ENCODE results near the gene DNAJB6.
"Not testable (repeated sequence)": the region's sequence is repeated elsewhere in the genome, so short reads cannot be mapped to it uniquely, and the experiment has no call there.

DNAJB6 gene

DNA sequence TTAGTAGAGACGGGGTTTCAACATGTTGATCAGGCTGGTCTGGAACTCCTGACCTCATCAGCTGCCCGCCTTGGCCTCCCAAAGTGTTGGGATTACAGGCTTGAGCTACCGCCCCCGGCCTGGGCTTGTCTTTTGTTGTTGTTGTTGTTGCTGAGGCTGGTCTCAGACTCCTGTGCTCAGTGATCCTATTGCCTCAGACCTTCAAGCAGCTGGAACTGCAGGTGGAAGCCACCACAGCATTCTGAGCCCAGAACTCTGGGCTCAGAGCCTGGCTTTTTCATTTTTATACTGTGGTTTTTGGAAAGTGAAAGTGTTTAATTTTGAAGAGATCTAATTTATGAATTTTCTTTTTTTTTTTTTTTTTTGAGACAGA is 16.2 kb upstream of the DNAJB6 start:
- Histone ChIP-seq H3K36me3 (ENCODE audit: control insufficient read depth in 5 of 5, insufficient read depth in 5 of 5, low read length in 5 of 5) (no peaks in the 10 kb centered on the region), H3K27ac (ENCODE audit: low read depth, low read length) (no peak overlapping the region), H3K27me3 (ENCODE audit: control insufficient read depth in 5 of 5, insufficient read depth in 4 of 5, low read length in 5 of 5) (no peaks in the 10 kb centered on the region), H3K4me1 (ENCODE audit: control insufficient read depth in 5 of 5, insufficient read depth in 5 of 5, low read length in 5 of 5) (peaks cover 0 to 2% (median 0%) of the 10 kb centered on the region in 5 donors), H3K9me3 (ENCODE audit: control insufficient read depth in 5 of 5, low read length in 5 of 5) (no peaks in the 10 kb centered on the region), H3K4me3 (ENCODE audit: low read depth in 1 of 5, low read length in 5 of 5) (no peak overlapping the region), H3K9ac (ENCODE audit: low read length in 5 of 5) (no peak overlapping the region)

DNA sequence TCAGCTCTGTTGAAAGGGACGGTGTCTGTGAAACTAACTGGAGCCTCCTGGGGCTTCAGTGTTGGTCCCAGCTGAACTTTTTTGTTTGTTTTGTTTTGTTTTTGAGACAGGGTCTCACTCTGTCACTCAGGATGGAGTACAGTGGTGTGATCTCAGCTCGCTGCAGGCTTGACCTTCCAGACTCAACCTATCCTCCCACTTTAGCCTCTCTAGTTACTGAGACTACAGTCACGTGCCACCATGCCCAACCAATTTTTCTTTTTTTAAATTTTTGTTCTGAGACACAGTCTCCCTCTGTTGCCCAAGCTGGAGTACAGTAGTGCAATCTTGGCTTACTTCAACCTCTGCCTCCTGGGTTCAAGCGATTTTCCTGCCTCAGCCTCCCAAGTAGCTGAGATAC is 13.4 kb upstream of the DNAJB6 start:
- Histone ChIP-seq H3K9ac (ENCODE audit: low read length in 5 of 5) (no peak overlapping the region), H3K4me1 (ENCODE audit: control insufficient read depth in 5 of 5, insufficient read depth in 5 of 5, low read length in 5 of 5) (peaks cover 0 to 2% (median 0%) of the 10 kb centered on the region in 5 donors), H3K36me3 (ENCODE audit: control insufficient read depth in 5 of 5, insufficient read depth in 5 of 5, low read length in 5 of 5) (no peaks in the 10 kb centered on the region), H3K27me3 (ENCODE audit: control insufficient read depth in 5 of 5, insufficient read depth in 4 of 5, low read length in 5 of 5) (no peaks in the 10 kb centered on the region), H3K9me3 (ENCODE audit: control insufficient read depth in 5 of 5, low read length in 5 of 5) (no peaks in the 10 kb centered on the region), H3K27ac (ENCODE audit: low read depth, low read length) (no peak overlapping the region), H3K4me3 (ENCODE audit: low read depth in 1 of 5, low read length in 5 of 5) (no peak overlapping the region)

DNA sequence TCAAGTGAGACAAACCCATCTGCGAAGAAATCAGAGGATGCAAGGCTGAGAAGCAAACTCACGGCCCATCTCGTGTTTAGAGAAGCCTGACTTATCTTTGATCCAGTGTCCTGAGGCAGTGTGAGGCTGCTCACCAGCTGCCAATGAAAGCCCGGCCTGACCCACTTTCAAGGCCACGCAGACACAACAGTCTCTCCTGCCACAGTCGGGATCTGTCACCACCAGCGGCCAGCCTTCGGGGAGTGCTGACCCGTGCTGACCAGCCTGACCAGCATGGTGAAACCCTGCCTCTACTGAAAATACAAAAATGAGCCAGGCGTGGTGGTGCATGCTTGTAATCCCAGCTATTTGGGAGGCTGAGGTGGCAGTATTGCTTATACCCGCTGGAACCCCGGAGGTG is 7.4 kb upstream of the DNAJB6 start:
- no peaks in the 10 kb centered on the region for H3K4me1 ChIP-seq (ENCODE audit: control insufficient read depth in 5 of 5, insufficient read depth in 5 of 5, low read length in 5 of 5)
- H3K27ac ChIP-seq (ENCODE audit: low read depth, low read length): no peak overlapping the region
- no peaks in the 10 kb centered on the region for H3K9me3 ChIP-seq (ENCODE audit: control insufficient read depth in 5 of 5, low read length in 5 of 5)
- H3K27me3 ChIP-seq (ENCODE audit: control insufficient read depth in 5 of 5, insufficient read depth in 4 of 5, low read length in 5 of 5): peaks cover 0 to 4% (median 0%) of the 10 kb centered on the region in 5 donors
- H3K9ac ChIP-seq (ENCODE audit: low read length in 5 of 5): no peak overlapping the region
- H3K4me3 ChIP-seq (ENCODE audit: low read depth in 1 of 5, low read length in 5 of 5): no peak overlapping the region
- no peaks in the 10 kb centered on the region for H3K36me3 ChIP-seq (ENCODE audit: control insufficient read depth in 5 of 5, insufficient read depth in 5 of 5, low read length in 5 of 5)

DNA sequence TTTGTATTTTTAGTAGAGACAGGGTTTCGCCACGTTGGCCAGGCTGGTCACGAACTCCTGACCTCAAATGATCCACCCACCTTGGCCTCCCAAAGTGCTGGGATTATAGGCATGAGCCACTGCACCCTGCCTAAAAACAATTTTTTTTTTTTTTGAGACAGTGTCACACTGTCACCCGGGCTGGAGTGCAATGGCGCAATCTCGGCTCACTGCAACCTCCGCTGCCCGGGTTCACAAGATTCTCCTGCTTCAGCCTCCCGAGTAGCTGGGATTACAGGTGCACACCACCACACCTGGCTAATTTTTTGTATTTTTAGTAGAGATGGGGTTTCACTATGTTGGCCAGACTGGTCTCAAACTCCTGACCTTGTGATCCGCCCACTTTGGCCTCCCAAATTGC is 6.2 kb upstream of the DNAJB6 start:
- not testable (repeated sequence) for H3K4me3 ChIP-seq (ENCODE audit: low read depth in 1 of 5, low read length in 5 of 5); H3K36me3 ChIP-seq (ENCODE audit: control insufficient read depth in 5 of 5, insufficient read depth in 5 of 5, low read length in 5 of 5); H3K27me3 ChIP-seq (ENCODE audit: control insufficient read depth in 5 of 5, insufficient read depth in 4 of 5, low read length in 5 of 5); H3K4me1 ChIP-seq (ENCODE audit: control insufficient read depth in 5 of 5, insufficient read depth in 5 of 5, low read length in 5 of 5); H3K9me3 ChIP-seq (ENCODE audit: control insufficient read depth in 5 of 5, low read length in 5 of 5); H3K27ac ChIP-seq (ENCODE audit: low read depth, low read length); H3K9ac ChIP-seq (ENCODE audit: low read length in 5 of 5)

DNA sequence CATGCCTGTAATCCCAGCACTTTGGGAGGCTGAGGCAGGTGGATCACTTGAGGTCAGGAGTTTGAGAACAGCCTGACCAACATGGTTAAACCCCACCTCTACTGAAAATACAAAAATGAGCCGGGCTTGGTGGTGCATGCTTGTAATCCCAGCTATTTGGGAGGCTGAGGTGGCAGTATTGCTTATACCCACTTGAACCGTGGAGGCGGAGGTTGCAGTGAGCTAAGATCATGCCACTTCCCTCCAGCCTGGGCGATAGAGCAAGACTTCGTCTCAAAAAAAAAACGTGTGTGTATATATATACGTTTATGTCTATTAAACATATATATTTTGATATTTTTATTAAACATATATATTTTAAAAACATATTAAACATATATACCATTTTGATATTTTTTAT is 5.8 kb upstream of the DNAJB6 start:
- not testable (repeated sequence) for H3K27me3 ChIP-seq (ENCODE audit: control insufficient read depth in 5 of 5, insufficient read depth in 4 of 5, low read length in 5 of 5); H3K4me1 ChIP-seq (ENCODE audit: control insufficient read depth in 5 of 5, insufficient read depth in 5 of 5, low read length in 5 of 5); H3K4me3 ChIP-seq (ENCODE audit: low read depth in 1 of 5, low read length in 5 of 5); H3K9me3 ChIP-seq (ENCODE audit: control insufficient read depth in 5 of 5, low read length in 5 of 5); H3K9ac ChIP-seq (ENCODE audit: low read length in 5 of 5); H3K36me3 ChIP-seq (ENCODE audit: control insufficient read depth in 5 of 5, insufficient read depth in 5 of 5, low read length in 5 of 5); H3K27ac ChIP-seq (ENCODE audit: low read depth, low read length)

DNA sequence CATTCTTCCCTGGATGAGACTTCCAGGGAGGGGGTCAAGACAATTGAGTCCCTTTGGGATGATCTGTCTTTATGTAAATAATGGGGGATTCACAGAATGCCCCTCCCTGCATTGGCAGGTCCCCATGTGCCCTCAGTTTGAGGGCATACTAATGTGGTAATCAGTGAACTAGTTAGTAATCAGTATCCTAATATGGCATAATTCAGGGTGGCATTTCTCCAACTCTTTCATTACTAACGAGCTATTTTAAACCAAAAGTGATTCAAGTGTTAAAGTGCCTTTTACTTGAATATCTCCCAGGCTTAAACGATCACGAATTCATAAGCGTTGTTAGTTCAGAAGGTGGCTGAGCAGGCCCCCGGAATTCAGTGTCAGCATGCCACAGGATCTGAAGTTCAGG is 1.6 kb upstream of the DNAJB6 start:
- Histone ChIP-seq H3K27ac (ENCODE audit: low read depth, low read length) (no peak overlapping the region), H3K9ac (ENCODE audit: low read length in 5 of 5) (no peak overlapping the region), H3K4me3 (ENCODE audit: low read depth in 1 of 5, low read length in 5 of 5) (no peak overlapping the region), H3K36me3 (ENCODE audit: control insufficient read depth in 5 of 5, insufficient read depth in 5 of 5, low read length in 5 of 5) (no peaks in the 10 kb centered on the region), H3K27me3 (ENCODE audit: control insufficient read depth in 5 of 5, insufficient read depth in 4 of 5, low read length in 5 of 5) (no peaks in the 10 kb centered on the region), H3K4me1 (ENCODE audit: control insufficient read depth in 5 of 5, insufficient read depth in 5 of 5, low read length in 5 of 5) (peaks cover 2 to 37% (median 25%) of the 10 kb centered on the region in 5 donors), H3K9me3 (ENCODE audit: control insufficient read depth in 5 of 5, low read length in 5 of 5) (no peaks in the 10 kb centered on the region)

DNA sequence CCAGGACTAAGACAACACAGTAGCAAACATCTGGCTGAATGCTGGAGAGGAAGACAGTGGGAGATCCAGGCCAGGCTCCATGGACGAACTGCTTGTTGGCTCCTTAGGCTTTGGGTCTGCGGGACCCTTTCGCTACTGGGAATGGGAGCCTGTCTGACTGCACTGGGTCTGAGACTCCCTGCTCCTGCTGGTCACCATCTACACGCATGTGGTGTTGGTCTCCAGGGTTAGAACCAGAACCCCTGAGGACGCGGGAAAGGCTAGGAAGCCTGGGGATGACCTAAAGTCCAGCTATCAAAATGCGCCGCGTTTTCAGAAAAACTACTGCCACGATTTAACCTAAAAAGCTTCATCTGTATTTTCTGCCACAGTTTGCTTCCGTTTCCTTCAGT is 817 bp upstream of the DNAJB6 start:
- Histone ChIP-seq H3K9me3 (ENCODE audit: control insufficient read depth in 5 of 5, low read length in 5 of 5) (no peaks in the 10 kb centered on the region), H3K9ac (ENCODE audit: low read length in 5 of 5) (peak overlapping the region; percentile 83 to 92 (median 86)), H3K27me3 (ENCODE audit: control insufficient read depth in 5 of 5, insufficient read depth in 4 of 5, low read length in 5 of 5) (no peaks in the 10 kb centered on the region), H3K27ac (ENCODE audit: low read depth, low read length) (peak overlapping the region; percentile 99), H3K4me1 (ENCODE audit: control insufficient read depth in 5 of 5, insufficient read depth in 5 of 5, low read length in 5 of 5) (peaks cover 2 to 44% (median 28%) of the 10 kb centered on the region in 5 donors), H3K36me3 (ENCODE audit: control insufficient read depth in 5 of 5, insufficient read depth in 5 of 5, low read length in 5 of 5) (no peaks in the 10 kb centered on the region), H3K4me3 (ENCODE audit: low read depth in 1 of 5, low read length in 5 of 5) (peak overlapping the region; percentile 66 to 78 (median 69))

DNA sequence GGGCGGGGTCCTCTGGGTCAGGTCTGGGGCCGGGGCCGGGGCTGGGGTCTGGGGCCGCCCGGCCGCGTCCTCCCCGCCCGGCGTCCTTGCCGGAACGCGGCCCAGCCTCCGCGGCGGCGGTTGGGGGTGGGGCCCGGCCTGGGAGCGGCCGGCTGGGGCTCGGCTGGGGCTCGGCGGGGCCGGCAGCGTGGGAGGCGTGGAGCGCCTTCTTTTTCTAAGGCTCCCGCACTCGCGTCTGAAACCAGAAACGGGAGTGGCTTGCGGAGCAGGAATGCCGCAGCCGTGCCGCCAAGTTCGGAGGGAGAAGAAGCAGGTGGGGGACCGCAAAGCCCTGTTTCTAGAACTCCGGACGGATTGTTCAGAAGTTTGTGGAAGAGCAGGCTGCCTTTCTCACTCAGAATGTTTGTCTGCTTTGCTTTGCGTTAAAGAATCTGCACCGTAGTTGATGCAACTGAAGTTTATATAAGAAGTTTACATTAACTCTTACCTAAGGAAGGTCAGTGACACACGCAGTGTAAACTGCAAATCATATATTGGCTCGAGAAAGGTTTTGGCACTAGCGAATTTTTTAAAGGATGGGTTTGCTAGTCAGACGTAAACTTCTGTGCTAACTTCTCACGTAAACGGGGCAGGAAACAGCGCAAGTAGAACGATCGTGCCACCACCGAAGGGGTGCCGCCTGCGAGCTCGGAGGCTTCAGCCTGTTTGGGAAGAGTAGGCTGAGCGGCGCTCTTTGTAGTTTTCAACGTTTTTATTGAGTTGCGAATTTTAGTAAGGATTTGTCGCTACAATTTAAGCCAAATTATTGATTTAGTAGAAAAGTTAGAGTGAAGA is 729 bp downstream of the DNAJB6 start:
- H3K36me3 ChIP-seq (ENCODE audit: control insufficient read depth in 5 of 5, insufficient read depth in 5 of 5, low read length in 5 of 5): no peaks in the 10 kb centered on the region
- peak overlapping the region; percentile 99 for H3K27ac ChIP-seq (ENCODE audit: low read depth, low read length)
- H3K4me1 ChIP-seq (ENCODE audit: control insufficient read depth in 5 of 5, insufficient read depth in 5 of 5, low read length in 5 of 5): peaks cover 2 to 44% (median 28%) of the 10 kb centered on the region in 5 donors
- no peaks in the 10 kb centered on the region for H3K9me3 ChIP-seq (ENCODE audit: control insufficient read depth in 5 of 5, low read length in 5 of 5)
- H3K27me3 ChIP-seq (ENCODE audit: control insufficient read depth in 5 of 5, insufficient read depth in 4 of 5, low read length in 5 of 5): no peaks in the 10 kb centered on the region
- H3K4me3 ChIP-seq (ENCODE audit: low read depth in 1 of 5, low read length in 5 of 5): peak overlapping the region; percentile 66 to 93 (median 73)
- peak overlapping the region; percentile 57 to 92 (median 72) for H3K9ac ChIP-seq (ENCODE audit: low read length in 5 of 5)

DNA sequence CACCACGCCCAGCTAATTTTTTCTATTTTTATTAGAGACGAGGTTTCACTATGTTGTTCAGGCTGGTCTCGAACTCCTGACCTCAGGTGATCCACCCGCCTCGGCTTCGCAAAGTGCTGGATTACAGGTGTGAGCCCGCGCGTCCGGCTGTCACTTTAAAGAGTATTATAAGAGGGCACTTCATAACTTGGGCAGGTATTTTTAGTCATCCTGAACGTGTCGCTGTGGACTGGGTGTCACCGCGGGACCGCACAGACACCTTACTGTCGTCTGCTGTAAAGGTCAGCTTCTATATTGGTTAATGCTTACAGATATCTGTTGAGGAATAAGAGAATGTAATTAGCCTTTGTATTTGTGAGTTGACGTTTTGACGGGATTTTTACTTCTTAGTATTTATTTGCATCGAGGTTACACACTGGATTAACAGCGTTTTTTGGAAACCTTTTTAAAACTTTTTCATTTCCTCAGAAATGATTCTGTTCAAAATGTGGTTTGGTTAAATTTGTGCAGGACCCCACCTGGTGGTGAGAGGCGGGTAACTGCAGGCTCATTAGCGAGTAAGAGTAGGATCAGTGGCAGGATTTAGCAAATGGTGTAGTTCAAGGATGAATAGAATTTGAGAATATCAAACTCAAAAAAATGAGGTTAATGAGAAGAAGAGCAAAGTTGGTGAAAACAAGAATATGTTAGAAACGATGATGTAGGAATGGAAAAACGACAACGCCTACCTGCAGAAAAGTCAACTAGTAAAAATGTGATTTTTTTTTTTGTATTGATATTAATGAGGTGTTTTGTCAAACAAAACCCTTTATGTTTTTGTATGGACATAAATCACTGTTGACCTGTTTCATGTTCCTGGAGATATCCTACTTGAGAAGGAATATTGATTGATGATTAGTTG is 3.2 kb downstream of the DNAJB6 start:
- H3K9ac ChIP-seq (ENCODE audit: low read length in 5 of 5): no peak overlapping the region
- peaks cover 2 to 44% (median 29%) of the 10 kb centered on the region in 5 donors for H3K4me1 ChIP-seq (ENCODE audit: control insufficient read depth in 5 of 5, insufficient read depth in 5 of 5, low read length in 5 of 5)
- H3K27ac ChIP-seq (ENCODE audit: low read depth, low read length): no peak overlapping the region
- no peaks in the 10 kb centered on the region for H3K27me3 ChIP-seq (ENCODE audit: control insufficient read depth in 5 of 5, insufficient read depth in 4 of 5, low read length in 5 of 5)
- no peak overlapping the region for H3K4me3 ChIP-seq (ENCODE audit: low read depth in 1 of 5, low read length in 5 of 5)
- no peaks in the 10 kb centered on the region for H3K36me3 ChIP-seq (ENCODE audit: control insufficient read depth in 5 of 5, insufficient read depth in 5 of 5, low read length in 5 of 5)
- H3K9me3 ChIP-seq (ENCODE audit: control insufficient read depth in 5 of 5, low read length in 5 of 5): no peaks in the 10 kb centered on the region
